OCI-LY3 (cell line): Measurements from ENCODE around the gene IL21R.

ENCODE experiments used
- CTCF ChIP-seq: fragments of 200-600, 300-600 bp; sonication (generic); IDR thresholded peaks from 2 replicates; pipeline ENCODE4 v1.5.1; 2014; ENCODE audit warnings: antibody characterized with exemption, low read length, low read depth
- EZH2phosphoT487 ChIP-seq: fragments of 200-600 bp; shearing (Covaris generic); IDR thresholded peaks from 2 replicates; pipeline ENCODE4 v1.6.1; 2018; ENCODE audit warnings: antibody characterized with exemption, mixed run types, low read depth

DNA sequence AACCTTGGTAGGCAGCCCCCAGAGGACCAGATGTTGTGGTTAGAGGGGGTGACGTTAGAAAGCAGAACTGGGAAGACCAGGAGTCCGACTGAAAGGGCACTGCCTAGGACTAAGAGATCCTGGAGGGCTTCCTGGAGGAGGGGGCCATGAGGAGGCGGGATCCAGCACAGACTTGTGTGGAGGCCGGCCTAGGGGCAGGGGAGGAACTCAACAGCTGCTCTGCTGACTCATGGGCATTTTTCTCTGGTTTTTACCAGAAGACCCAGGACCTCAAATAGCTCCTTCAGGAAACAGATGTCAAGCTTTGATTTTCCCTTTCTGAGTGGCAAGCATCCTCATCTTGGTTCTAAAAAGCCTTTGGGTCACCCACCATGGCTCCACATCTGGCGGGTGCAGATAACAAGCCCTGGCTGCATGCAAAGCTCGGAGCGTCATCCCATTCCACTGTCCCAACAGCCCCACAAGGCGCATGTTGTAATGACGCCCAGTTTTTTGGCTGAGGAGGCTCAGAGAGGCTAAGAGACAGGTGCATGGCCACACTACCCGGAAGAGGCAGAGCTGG lies 29.0 kb downstream of the IL21R start:
- TF ChIP-seq CTCF (no peak), EZH2phosphoT487 (no peak)
